ENCODE data around the gene JAZF1.

Gene JAZF1

GRCh38 chr7:28071570-28071969 is 109.0 kb downstream of the JAZF1 start:
- no peak for TF ChIP-seq CTCF (IDR thresholded peaks at IDR 0.05; ENCODE audit: borderline replicate concordance, insufficient read depth, low read depth, low read length)
- no peak overlapping the region for H3K4me3 ChIP-seq (ENCODE audit: low read depth, low read length)

- TF ChIP-seq CTCF (IDR thresholded peaks at IDR 0.05; ENCODE audit: borderline replicate concordance, insufficient read depth, low read depth, low read length): no peak
- H3K4me3 ChIP-seq (ENCODE audit: low read depth, low read length): no peak overlapping the region
Observed at GRCh38 chr7:28070297-28071055, 110.1 kb downstream of the JAZF1 start.

- no peak overlapping the region for H3K4me3 ChIP-seq (ENCODE audit: low read depth, low read length)
- TF ChIP-seq CTCF (IDR thresholded peaks at IDR 0.05; ENCODE audit: borderline replicate concordance, insufficient read depth, low read depth, low read length): no peak
Observed at GRCh38 chr7:28069807-28070206, 110.8 kb downstream of the JAZF1 start.

GRCh38 chr7:28069388-28069787 is 111.2 kb downstream of the JAZF1 start:
- no peak overlapping the region for H3K4me3 ChIP-seq (ENCODE audit: low read depth, low read length)
- no peak for TF ChIP-seq CTCF (IDR thresholded peaks at IDR 0.05; ENCODE audit: borderline replicate concordance, insufficient read depth, low read depth, low read length)

- TF ChIP-seq CTCF (IDR thresholded peaks at IDR 0.05; ENCODE audit: borderline replicate concordance, insufficient read depth, low read depth, low read length): no peak
Observed at GRCh38 chr7:28068811-28069216, 111.8 kb downstream of the JAZF1 start.

GRCh38 chr7:28067171-28067570 is 113.4 kb downstream of the JAZF1 start:
- no peak for TF ChIP-seq CTCF (IDR thresholded peaks at IDR 0.05; ENCODE audit: borderline replicate concordance, insufficient read depth, low read depth, low read length)
- no peak overlapping the region for H3K4me3 ChIP-seq (ENCODE audit: low read depth, low read length)

More at GRCh38 chr7:28068811-28069216, 111.8 kb downstream of the JAZF1 start:
- H3K4me3 ChIP-seq (ENCODE audit: low read depth, low read length): no peak overlapping the region

- no peak for TF ChIP-seq CTCF (IDR thresholded peaks at IDR 0.05; ENCODE audit: borderline replicate concordance, insufficient read depth, low read depth, low read length)
Observed at GRCh38 chr7:28065721-28066285, 114.8 kb downstream of the JAZF1 start.

More at GRCh38 chr7:28065721-28066285, 114.8 kb downstream of the JAZF1 start:
- H3K4me3 ChIP-seq (ENCODE audit: low read depth, low read length): no peak overlapping the region
